HepG2 (cell line): Measurements from ENCODE around the gene CCDC197. TPM values are rescaled to one million over a fixed set of nuclear protein-coding genes. Genes with fewer than 3 reads are reported as not detected.

Source experiments
- AHR ChIP-seq: IDR thresholded peaks from 2 replicates; pipeline ENCODE4 v1.6.1; 2018; ENCODE audit warnings: missing genetic modification reagents, missing compliant biosample characterization
- ATF2 ChIP-seq: sonication (generic); formaldehyde crosslinking; IDR thresholded peaks from 2 replicates; pipeline ENCODE4 v1.4.0; 2020; ENCODE audit warnings: missing genetic modification reagents
- ELF1 ChIP-seq: sonication (generic); formaldehyde crosslinking; IDR thresholded peaks from 2 replicates; pipeline ENCODE4 v1.4.0; 2020; ENCODE audit warnings: missing genetic modification reagents
- FUBP1 ChIP-seq: sonication (generic); formaldehyde crosslinking; IDR thresholded peaks from 2 replicates; pipeline ENCODE4 v1.5.1; 2020; ENCODE audit warnings: missing genetic modification reagents, mild to moderate bottlenecking, borderline replicate concordance
- GABPB1 ChIP-seq: IDR thresholded peaks from 2 replicates; pipeline ENCODE4 v1.6.1; 2016; ENCODE audit warnings: mild to moderate bottlenecking, missing genetic modification reagents, moderate library complexity, missing compliant biosample characterization
- HMGXB4 ChIP-seq, 2 experiments: sonication (generic) in 1 of 2; formaldehyde crosslinking in 1 of 2; IDR thresholded peaks; 2 replicates each; pipeline versions ENCODE4 v1.4.0 to v1.6.1; 2018 to 2020; ENCODE audit warnings: missing genetic modification reagents in 2 of 2, borderline replicate concordance in 1 of 2, low read depth in 1 of 2, mild to moderate bottlenecking in 1 of 2, missing biosample characterization in 1 of 2
- KAT2B ChIP-seq: fragments of 150-350 bp; IDR thresholded peaks from 2 replicates; pipeline ENCODE4 v1.6.1; 2014; ENCODE audit warnings: low read depth, low read length, borderline replicate concordance
- KDM5B ChIP-seq: sonication (generic); formaldehyde crosslinking; IDR thresholded peaks from 2 replicates; pipeline ENCODE4 v1.4.0; 2020; ENCODE audit warnings: missing genetic modification reagents, mild to moderate bottlenecking, borderline replicate concordance
- MTERF4 ChIP-seq: sonication (generic); formaldehyde crosslinking; IDR thresholded peaks from 2 replicates; pipeline ENCODE4 v1.8.0; 2023; ENCODE audit warnings: mild to moderate bottlenecking, missing genetic modification reagents
- PRMT3 ChIP-seq: sonication (generic); formaldehyde crosslinking; IDR thresholded peaks from 2 replicates; pipeline ENCODE4 v1.8.1; 2022; ENCODE audit warnings: low read depth, mild to moderate bottlenecking, moderate library complexity, missing genetic modification reagents, borderline replicate concordance
- RBM22 ChIP-seq: fragments of 200-400 bp; formaldehyde crosslinking; optimal IDR thresholded peaks from 2 replicates; pipeline ENCODE3; 2017; ENCODE audit warnings: mild to moderate bottlenecking, low read length, moderate library complexity
- SP1 ChIP-seq, 2 experiments: fragments of 450-650 bp in 1 of 2; sonication (generic) in 1 of 2; formaldehyde crosslinking in 1 of 2; IDR thresholded peaks; 2 replicates each; pipeline versions ENCODE4 v1.4.0 to v1.6.1; 2016 to 2020; ENCODE audit warnings: missing genetic modification reagents in 1 of 2
- TEAD3 ChIP-seq: optimal IDR thresholded peaks from 2 replicates; pipeline ENCODE3; 2016; ENCODE audit warnings: borderline replicate concordance
- ZBTB3 ChIP-seq: sonication (generic); formaldehyde crosslinking; IDR thresholded peaks from 2 replicates; pipeline ENCODE4 v1.4.0; 2020; ENCODE audit warnings: low read depth, mild to moderate bottlenecking, moderate library complexity, missing genetic modification reagents, borderline replicate concordance
- ZBTB38 ChIP-seq: sonication (generic); formaldehyde crosslinking; IDR thresholded peaks from 2 replicates; pipeline ENCODE4 v1.5.1; 2020; ENCODE audit warnings: mild to moderate bottlenecking, missing genetic modification reagents
- ZFP37 ChIP-seq: sonication (generic); formaldehyde crosslinking; IDR thresholded peaks from 2 replicates; pipeline ENCODE4 v1.4.0; 2020; ENCODE audit warnings: missing genetic modification reagents, borderline replicate concordance
- ZMYM4 ChIP-seq: sonication (generic); formaldehyde crosslinking; IDR thresholded peaks from 2 replicates; pipeline ENCODE4 v1.8.1; 2023; ENCODE audit warnings: mild to moderate bottlenecking, missing genetic modification reagents
- ZNF292 ChIP-seq: sonication (generic); formaldehyde crosslinking; IDR thresholded peaks from 2 replicates; pipeline ENCODE4 v1.8.1; 2022; ENCODE audit warnings: mild to moderate bottlenecking, low read depth, missing genetic modification reagents, borderline replicate concordance
- ZNF350 ChIP-seq: sonication (generic); formaldehyde crosslinking; IDR thresholded peaks from 2 replicates; pipeline ENCODE4 v1.4.0; 2020; ENCODE audit warnings: mild to moderate bottlenecking, low read depth, missing genetic modification reagents, borderline replicate concordance
- ZNF550 ChIP-seq: sonication (generic); formaldehyde crosslinking; IDR thresholded peaks from 2 replicates; pipeline ENCODE4 v1.4.0; 2020; ENCODE audit warnings: mild to moderate bottlenecking, missing genetic modification reagents, borderline replicate concordance
- polyA plus RNA-seq, 8 experiments: library from polyadenylated mRNA; depleted of rRNA in 3 of 8; stranded (reverse) in 7 of 8; unstranded in 1 of 8; fragments of >200 nt; fragmentation: Illumina TruSeq in 4 of 8; extraction: Trizol in 4 of 8; gene quantifications; 2 replicates each; pipeline versions ENCODE4 v1.2.1 to v1.2.3, GENCODE V29; 2011 to 2016; ENCODE audit warnings: low read depth in 4 of 8, missing spikeins in 1 of 8, mixed read lengths in 1 of 8; ENCODE audit not compliant: insufficient read depth in 1 of 8
- total RNA-seq, 5 experiments: library from RNA; depleted of rRNA; stranded (reverse); fragments of >200 nt; fragmentation: Illumina TruSeq; extraction: Trizol; gene quantifications; 2 replicates each; pipeline ENCODE4 v1.2.3, GENCODE V29; 2016; ENCODE audit warnings: low read depth in 1 of 5

The CCDC197 gene
- total and polyA plus RNA-seq, 2 of the 13 experiments (the other 11 are each of a cell fraction or from before 2014, with no cell fraction given): 0.11 to 0.13 TPM

GRCh38 chr14:93984987-93985410 lies 12.1 kb upstream of the CCDC197 start (continued):
- TF ChIP-seq KAT2B (no peak), KDM5B (peak; percentile 51; the same call in 1 of the 2 replicates), ZNF550 (CRISPR knock-in tag) (no peak), GABPB1 (CRISPR knock-in tag) (no peak), ZBTB3 (no peak), SP1 (IDR thresholded peaks at IDR 0.05) (no peak), SP1 (CRISPR knock-in tag; IDR thresholded peaks at IDR 0.05) (no peak), ELF1 (CRISPR knock-in tag) (no peak), FUBP1 (CRISPR knock-in tag) (no peak), TEAD3 (CRISPR knock-in tag) (peak; percentile 50), AHR (no peak), ZNF350 (CRISPR knock-in tag) (0 out of 2 replicates have a peak, but pooled peaks have one; percentile 47), HMGXB4 (CRISPR knock-in tag; IDR thresholded peaks at IDR 0.05; ENCODE audit: borderline replicate concordance in 1 of 2, low read depth in 1 of 2) (peak in 1 of 2 experiments; percentile 64; a peak in 1 of 4 replicates), ZBTB38 (CRISPR knock-in tag) (peak; percentile 20; the same call in 1 of the 2 replicates), RBM22 (no peak), ZFP37 (CRISPR knock-in tag) (no peak), ATF2 (CRISPR knock-in tag) (no peak; the same call in 1 of the 2 replicates), ZMYM4 (CRISPR knock-in tag) (peak; percentile 59; the same call in 1 of the 2 replicates), MTERF4 (no peak), PRMT3 (CRISPR knock-in tag) (no peak), ZNF292 (CRISPR knock-in tag) (no peak)
